NOMO-1 treated with DMSO at 0.1 percent for 48 hours (cell line): ENCODE measurements around the gene SIGLEC1.

Experiments
- DNase-seq: peaks from one replicate; lab custom pipeline; 2025; ENCODE audit not compliant: unreplicated experiment; lab: John Stamatoyannopoulos, UW

SIGLEC1 gene

DNA sequence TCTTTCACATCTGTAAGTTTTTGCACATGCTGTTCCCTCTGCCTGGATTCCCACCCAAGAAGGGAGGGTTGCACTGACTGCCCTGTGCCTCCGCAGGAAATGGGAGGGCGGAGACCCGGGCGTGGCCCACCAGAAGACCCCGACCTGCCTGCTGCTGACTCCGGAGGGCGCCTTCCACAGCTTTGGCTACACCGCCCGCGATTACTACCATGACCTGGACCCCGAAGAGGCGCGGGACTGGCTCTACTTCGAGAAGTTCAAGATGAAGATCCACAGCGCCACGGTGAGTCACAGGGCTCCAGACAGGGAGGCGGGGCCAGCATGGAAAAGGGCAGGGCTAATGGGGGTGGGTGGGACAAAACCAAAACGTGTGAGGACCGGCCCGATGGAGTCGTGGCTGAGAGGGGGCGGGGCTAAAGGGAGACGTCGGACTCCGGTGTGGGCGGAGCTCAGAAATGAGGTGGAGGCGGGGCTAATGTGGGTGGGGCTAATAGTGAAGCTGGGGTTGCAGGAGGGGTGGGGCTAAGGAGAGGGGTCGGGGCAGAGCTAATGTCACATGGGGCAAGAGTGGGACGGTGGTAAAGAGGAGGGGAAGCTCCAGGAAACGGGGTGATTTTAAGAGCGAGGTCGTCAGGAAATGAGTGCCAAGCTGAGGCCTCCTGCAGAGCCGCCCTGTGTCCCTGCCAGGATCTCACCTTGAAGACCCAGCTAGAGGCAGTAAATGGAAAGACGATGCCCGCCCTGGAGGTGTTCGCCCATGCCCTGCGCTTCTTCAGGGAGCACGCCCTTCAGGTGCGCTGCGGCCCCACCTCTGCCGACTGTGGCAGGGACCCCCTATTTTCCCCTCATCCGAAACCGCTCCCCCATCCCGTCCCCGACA, 32.6 kb upstream of the SIGLEC1 start:
- no peak for DNase-seq

DNA sequence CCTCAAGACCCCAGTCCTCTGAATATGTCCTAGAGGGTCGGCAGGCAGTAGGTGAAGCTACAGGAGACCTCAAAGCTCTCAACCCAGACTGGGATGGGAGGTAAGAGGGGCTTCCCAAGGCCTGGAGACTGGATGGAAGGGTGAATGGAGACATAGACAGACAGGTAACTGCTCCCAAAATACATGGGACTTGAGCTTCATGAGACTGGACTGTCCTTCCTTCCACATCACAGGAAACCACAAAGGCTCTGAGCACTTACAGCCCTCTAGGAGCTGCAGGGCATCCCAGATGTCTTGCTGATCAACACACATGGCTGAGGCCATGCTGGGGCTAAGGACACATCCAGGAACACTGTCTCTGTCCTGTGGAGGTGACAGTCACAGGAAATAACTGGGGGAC, 31.6 kb upstream of the SIGLEC1 start:
- DNase-seq = no peak

DNA sequence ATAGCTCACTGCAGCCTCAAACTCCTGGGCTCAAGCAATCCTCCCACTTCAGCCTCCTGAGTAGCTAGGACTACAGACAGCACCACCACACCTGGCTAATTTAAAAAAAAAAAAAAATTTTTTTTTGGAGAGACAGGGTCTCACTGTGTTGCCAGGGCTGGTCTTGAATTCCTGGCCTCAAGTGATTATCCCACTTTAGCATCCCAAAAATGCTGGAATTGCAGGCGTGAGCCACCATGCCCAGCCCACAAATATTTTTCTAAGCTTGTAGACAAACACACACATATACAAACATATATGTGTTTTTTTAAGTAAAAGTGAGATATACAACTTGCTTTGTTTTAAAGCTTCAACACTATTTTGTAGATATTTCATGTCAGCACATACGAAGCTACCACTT, 30.9 kb upstream of the SIGLEC1 start:
- no peak for DNase-seq

DNA sequence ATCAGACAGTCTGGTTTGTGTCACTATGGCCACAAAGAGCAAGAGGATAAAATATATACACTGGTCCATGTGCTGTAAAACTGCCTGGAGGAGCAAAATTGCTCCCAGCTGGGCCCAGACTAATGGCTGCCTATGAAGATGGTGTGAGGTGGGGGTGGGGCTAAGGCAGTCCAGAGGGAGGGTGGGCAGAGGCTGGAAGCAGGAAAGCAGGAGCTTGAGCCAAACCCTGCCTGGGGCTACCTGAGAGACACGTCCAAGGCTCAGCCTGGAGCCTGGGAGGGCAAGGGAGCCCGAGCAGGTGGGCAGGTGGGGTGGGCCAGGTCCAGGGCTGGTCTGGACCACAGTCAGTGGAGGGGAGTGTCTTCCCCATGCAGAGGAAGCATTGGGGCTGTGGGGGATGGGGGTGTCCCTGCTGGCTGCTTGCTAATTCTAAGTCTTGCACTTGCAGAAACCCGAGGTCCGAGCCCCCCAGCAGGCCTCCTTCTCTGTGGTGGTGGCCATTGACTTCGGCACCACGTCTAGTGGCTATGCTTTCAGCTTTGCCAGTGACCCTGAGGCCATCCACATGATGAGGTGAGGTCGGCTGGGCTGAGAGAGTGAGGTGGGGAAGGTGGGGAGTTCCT, 29.5 kb upstream of the SIGLEC1 start:
- DNase-seq = no peak

DNA sequence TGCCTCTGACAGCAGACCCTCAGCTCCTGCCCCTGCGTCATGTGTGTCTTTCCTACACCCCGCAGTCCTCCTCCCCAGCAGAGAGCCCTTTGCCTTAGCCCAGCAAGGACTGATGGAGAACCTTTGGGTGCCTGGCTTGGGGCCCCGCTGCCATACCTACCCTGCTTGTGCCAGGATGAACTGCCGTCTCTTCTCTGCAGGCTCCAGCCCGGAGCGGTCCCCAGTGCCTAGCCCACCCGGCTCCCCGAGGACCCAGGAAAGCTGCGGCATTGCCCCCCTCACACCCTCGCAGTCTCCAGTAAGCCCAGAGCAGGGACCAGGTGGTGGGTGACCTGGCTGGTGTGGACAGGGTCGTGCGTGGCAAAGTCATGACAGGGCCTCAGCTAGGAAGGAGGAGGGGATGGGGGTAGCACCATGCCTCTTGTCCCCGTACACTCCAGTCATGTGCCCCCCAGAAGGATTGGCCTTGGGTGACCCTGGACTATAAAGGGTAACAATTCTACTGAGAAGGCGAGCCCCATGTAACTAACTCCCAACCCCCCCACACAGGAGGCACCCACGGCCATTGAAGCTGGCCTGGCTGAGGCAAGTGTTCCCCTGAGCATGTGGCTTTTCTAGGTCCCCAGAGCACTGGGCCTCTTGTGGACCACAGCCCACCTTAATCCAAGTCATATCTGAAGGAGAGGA, 28.4 kb upstream of the SIGLEC1 start:
- DNase-seq = no peak

DNA sequence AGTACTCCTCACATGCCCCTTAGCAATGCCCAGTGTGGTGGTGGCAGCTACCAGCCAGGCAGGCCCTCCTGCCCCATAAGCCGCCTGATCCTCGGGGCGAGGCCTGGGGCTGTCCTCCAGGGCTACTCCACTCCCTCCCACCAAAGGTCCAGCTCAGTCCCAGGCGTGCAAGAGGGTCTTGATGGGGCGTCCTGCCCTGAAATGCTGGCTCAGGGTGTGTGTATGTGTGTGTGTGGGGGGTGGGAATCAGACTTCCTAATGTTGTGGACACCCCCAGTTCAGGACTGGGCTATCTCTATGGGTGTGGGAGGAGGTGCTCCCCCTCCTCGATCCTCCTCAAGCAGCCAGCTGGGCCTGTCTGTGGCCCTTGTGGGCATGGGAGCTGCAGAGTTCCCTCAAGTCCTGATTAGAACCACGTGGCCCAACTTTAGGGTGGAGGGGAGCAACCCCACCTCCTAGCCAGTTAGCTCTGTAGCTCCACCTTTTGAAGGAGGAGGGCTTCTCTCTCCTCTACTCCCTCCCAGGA, 27.6 kb upstream of the SIGLEC1 start:
- DNase-seq = no peak

DNA sequence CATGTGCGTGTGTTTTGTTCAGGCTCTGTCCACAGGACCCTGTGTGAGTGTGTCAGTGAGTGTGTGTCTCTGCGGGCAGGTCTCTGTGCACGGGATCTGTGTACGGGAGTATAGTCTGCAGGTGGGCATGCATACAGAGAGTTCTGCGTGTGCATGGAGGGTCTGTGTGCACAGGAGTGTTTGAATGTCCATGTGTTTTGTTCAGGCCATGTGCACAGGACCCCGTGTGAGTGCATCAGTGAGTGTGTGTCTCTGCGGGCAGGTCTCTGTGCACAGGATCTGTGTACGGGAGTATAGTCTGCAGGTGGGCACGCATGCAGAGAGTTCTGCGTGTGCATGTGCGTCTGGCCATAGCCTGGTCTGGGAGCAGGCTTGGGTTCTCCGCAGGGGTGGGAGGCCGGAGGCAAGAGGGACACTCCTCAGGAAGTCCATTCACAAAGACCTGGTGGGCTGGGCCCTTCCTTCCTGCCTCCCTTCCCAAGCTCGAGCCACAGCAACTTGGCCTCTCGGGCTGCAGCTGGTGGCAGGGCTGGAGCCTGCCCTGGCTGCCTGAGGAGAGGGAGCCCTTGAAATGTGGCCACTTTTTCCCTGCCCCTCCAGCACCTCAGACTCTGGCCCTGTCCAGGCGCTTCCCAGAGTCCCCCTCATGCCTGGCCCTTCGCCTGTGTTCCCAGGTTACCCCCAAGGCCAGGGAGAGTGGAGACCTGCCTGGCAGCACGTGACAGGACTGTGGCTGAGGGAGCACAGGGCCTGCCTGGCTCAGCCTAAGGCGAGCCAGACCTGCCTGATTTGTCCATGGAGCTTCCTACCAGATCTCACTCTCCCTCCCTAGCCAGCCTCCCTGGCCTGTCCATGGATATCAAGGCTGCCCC, 26.9 kb upstream of the SIGLEC1 start:
- no peak for DNase-seq

DNA sequence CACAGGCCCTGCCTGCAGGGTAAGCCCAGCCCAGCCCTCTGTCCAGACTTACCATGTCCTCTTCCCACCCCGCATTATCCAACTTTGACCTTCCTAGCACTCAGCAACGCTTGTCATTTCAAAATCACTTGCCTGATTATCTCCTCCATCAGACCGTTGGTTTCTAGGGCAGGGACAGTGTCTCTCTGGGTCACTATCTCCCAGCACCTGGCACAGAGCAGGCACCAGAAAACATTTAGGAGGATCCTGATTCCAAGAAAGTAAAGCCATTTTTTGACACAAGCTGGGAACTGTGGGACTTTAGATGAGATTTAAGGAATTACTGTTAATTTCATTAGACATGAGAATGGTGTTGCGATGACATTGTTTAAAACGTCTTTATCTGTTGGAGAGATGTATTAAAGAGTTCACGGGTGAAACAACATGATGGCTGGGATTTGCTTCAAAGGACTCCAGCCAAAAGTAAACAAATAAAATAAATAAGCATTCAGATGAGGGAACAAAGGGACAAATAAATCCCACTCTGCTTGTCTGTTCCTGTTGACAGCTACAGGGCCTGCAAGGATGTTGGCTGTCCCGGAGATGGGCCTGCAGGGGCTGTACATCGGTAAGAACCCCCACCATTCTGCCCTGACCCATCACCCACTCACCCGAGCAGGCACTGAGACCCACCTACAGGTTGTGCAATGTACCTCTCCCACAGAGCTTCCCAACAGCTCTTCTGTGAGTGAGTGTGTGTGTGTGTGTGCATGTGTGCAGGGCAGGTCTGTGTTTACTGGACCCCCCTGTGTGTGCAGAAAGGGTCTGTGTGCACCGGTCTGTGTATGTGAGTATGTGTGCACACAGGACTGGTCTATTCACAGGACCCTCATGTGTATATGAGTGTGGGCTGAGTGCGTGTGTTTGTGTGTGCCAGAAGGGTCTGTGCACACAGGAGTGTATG, 26.0 kb upstream of the SIGLEC1 start:
- no peak for DNase-seq

DNA sequence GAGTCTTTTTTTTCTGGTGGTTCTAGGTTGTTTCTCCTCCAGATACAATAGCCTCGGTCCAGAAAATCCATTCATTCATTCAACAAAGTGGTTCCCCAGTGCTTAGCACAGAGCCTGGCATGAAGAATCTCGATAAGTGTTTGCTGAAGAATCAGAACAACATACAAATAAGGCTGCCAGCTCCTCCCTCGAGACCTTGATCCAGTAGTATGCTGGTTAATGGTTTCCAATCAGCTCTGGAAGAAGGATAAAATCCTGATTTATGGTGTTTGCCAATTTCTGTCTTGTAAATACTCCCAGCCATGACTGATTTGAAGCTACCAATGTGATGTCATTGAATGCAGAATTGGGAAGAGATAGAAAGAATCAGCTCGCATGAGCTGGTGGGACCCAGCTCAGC, 23.4 kb upstream of the SIGLEC1 start:
- DNase-seq = no peak

DNA sequence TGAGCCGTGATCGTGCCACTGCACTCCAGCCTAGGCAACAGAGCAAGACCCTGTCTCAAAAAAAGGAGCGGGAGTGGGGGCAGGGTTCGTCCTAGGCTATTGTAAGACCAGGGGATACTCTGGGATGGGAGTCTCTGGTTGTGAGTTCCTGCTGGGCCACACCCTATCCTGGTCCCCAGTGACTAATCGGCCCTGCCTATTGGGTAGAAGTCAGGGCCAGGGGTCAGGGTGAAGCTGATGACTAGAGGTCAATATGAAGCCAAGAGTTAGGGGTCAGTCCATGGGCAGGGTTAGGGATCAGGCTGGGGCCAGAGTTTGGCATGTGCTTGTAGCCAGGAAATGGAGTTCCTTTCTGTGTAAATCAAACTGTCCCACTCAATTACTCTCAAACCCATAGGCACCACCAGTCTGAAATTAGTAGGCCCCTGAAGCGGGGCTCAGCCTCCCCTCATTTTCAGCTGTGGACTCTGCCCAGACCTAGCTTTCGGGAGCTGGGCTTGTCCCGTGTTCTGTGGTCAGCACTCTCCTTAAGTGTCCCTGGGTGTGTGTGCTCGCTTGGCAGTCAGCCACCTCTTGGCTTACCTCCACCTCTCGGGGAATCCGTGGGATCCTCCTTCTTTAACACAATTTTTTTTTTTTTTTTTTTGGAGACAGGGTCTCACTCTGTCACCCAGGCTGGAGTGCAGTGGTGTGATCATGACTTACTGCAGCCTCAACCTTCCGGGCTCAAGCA, 21.9 kb upstream of the SIGLEC1 start:
- DNase-seq = no peak

DNA sequence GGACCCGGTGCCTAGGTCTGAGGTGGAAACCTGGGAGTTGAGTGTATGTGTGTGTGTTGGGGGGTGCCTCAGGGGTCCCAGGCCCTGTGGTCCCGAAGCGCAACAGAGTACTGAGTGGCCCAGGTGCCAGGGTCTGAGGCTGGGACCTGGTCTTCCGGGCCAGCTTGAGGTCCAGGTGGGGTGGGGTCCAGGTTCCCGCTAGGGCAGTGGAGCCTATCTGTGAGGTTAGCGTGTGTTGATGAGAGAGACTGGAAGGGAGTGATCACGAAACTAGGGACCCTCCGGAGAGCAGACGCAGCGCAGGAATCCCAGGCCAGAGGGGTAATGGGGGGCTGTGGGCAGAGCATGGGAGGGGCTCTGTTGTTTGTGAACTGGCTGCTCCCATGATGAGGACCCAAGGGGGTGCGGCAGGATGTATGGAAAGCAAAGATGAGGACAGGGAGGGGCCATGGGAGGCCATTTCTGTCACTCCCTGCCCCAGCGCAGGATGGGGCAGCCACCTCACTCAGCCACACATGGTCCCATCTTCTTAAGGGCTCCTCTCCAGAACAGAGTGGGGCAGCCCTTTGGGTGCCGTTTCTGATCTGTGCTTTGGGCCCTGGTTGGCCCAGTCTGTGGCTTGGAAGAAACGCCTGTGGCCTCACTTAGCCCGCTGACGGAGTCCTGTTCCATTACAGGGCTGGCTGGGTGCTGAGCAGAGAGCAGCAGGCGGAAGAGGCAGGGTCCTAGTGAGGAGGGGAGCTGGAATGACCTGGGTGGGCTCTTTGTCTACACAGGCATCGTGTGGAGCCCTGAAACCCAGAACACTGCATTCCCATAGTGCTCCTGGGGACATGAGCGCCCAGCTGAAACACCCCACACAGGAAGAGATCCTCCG, 21.0 kb upstream of the SIGLEC1 start:
- DNase-seq = no peak

DNA sequence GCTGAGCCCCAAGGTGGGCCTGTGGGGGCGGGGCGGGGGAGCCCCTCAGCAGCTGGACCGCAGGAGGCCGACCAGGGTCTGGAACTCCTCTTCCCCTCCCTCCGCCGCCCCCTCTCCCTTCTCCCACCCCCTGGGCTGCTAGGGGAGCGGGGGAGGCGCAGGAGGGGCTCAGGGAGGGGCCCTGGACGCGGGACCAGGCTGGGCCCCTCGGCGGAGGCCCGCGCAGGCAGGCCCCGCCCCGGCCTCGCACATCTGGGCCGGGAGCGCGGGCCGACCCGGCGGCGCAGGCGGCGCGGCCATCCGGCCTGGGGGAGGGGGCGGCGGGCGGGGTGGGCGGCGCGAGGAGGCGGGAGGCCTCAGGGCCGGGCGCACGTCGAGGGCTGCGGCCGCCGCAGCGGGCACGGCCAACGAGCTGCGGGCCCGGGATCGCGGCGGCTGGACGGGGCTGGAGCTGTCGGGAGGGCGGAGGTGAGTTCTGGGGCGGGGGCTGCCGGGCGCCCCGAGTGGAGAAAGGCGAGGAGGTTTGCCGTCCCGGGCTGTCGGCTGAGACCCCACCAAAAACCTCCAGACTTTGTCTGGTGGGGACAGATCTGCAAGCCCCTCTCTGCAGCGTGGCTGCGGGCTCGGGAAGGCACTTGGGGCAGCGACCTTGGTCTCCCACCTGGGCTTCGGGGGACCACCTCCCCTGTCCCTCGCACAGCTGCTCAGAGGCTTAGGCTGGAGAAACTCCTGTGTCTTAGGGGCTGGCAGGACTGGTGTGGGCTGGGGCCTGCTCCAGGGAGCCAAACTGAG, 20.1 kb upstream of the SIGLEC1 start, which contains the start of gene HSPA12B:
Gene HSPA12B, plus strand, starts transcription at position 359 of the 792 bp plus-strand sequence. CDS start 5,990 bp downstream, outside the sequence.
- DNase-seq = no peak

DNA sequence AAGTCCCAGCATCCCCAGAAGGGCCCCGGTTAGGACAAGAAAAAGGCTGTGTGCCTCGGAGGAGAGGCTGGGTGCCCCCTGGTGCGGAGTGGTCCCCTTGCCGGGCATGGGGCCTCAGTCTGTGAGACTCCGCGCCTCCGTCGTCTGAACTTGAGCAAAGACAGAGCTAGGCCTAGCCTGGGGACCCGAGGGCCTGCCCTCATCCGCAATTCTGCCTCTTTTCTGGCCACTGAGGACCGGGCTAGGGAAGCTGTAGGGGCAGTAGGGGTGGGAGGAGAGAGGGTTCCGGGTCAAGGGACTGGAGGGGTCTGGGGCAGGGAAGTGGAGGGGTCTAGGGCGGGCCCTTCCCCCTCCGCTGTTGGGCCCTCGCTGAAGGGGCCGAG, 19.5 kb upstream of the SIGLEC1 start:
- no peak for DNase-seq

DNA sequence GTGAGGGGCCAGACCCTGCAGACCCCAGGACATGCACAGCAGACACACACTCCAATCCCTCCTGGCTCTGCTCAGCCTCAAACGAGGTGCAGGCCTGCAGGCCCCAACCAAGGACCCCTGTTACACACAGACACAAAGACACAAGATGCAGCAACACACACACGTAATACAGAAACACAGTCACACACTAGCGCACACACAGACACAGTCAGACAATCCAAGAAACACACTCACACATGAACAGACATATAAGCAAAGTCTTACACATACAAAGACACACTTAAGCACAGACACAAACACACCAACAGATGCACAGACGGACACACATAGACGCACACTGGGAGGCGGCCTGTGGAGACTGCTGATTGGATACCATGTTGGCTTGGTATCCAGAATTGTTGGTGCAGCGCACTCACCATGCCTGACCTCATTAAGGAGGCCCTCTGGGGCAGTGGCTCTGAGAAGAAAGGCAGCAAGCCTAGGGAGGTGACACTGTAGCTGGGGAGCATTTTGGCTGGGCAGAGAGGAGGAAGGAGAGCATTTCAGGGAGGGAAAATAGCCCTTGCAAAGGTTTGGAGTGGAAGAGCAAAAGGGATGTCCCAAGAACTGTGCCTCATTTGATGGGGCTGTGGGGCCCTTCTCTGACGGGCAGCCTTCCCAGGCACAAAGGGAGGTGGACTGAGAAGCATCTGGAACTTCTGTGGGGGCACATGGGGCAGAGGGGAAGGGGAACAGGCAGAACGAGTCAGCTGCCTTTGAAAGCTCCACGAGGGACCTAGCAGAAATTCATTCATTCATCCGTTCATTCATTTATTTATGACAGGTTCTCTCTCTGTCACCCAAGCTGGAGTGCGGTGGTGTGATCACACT, 18.6 kb upstream of the SIGLEC1 start:
- DNase-seq = no peak

DNA sequence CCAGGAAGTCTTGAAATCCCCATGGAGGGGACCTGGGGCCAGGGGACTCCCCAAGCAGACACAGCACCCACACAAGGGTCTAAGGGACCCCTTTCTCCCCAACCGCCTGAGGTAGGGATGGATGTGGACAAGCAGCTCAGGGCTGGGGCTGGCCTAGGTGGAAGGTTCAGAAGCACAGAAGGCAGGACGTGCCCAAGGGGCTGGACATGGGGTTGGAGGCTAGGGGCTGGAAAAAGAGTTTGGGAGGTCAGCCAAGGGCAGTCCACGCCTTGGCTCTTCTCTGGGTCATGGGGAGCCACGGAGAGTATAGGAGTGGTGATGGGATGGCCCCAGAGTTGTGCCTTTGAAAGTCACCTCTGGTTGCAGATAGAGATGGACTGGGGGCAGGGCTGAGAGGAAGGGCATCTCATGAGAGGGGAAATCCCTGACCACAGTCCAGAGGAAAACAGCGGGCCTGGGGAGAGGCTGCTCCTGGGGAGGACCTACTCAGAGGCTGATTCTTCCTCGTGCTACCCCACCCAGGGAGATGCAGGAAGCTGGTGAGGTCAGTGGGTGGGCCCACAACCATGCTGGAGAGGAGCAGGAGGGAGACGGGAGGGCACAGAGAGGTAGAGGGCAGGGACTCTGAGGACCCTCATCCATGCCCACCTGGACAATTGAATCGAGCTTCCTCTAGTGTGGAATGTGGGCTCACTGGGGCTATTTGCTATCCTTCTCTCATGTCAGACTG, 17.6 kb upstream of the SIGLEC1 start:
- DNase-seq = no peak

DNA sequence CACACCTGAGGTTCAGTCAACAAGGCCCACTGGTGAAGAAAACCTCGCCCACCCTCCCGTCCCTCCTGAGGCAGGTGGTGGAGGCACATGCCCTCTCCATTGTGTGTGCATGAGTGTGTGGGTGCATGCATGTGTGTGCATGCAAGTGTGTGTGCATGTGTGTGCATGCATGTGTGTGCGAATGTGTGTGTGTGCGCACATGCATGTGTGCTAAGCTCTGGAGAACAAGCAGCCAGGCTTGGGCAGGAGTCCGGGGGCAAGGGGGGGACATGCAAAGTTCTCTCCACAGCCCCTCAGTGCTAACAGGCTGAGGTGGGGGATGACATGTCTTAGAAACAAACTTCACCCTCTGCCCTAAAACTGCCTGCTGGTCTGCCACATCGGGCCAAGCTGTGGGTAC, 17.0 kb upstream of the SIGLEC1 start:
- no peak for DNase-seq
